H9 (cell line): ENCODE data around the gene DICER1. TPM values are rescaled to one million over a fixed set of nuclear protein-coding genes. Genes with fewer than 3 reads are reported as not detected.

Experiments
- DNase-seq: peaks from one replicate; pipeline ENCODE4 v3.0.0-alpha.2; 2017
- H2AFZ ChIP-seq: one replicate; pipeline ENCODE4 v1.6.1; 2013; ENCODE audit warnings: mild to moderate bottlenecking, low read length, control low read depth, moderate library complexity
- H2AK5ac ChIP-seq: 2 replicates; pipeline ENCODE4 v1.6.1; 2013; ENCODE audit warnings: low read length, control low read depth, mixed read lengths; ENCODE audit not compliant: insufficient read length
- H2BK120ac ChIP-seq: one replicate; pipeline ENCODE4 v1.6.1; 2013; ENCODE audit warnings: low read depth, mild to moderate bottlenecking, low read length, control low read depth, inconsistent platforms; ENCODE audit not compliant: poor library complexity, severe bottlenecking
- H2BK12ac ChIP-seq: 2 replicates; pipeline ENCODE4 v1.6.1; 2013; ENCODE audit warnings: low read length, control low read depth, mixed read lengths, low read depth; ENCODE audit not compliant: insufficient read length
- H2BK15ac ChIP-seq: 2 replicates; pipeline ENCODE4 v1.6.1; 2013; ENCODE audit warnings: low read depth, low read length, control low read depth
- H2BK20ac ChIP-seq: one replicate; pipeline ENCODE4 v1.6.1; 2013; ENCODE audit warnings: low read depth, mild to moderate bottlenecking, low read length, control low read depth, inconsistent platforms; ENCODE audit not compliant: poor library complexity, severe bottlenecking
- H2BK5ac ChIP-seq: 2 replicates; pipeline ENCODE4 v1.6.1; 2013; ENCODE audit warnings: low read length, control low read depth, mixed read lengths; ENCODE audit not compliant: insufficient read length
- H3K14ac ChIP-seq: 2 replicates; pipeline ENCODE4 v1.6.1; 2013; ENCODE audit warnings: low read length, control low read depth; ENCODE audit not compliant: insufficient read depth
- H3K18ac ChIP-seq: 2 replicates; pipeline ENCODE4 v1.6.1; 2013; ENCODE audit warnings: low read depth, mild to moderate bottlenecking, mixed read lengths, low read length, control low read depth; ENCODE audit not compliant: insufficient read length
- H3K23ac ChIP-seq: 2 replicates; pipeline ENCODE4 v1.6.1; 2013; ENCODE audit warnings: low read length, control low read depth, mixed read lengths, low read depth; ENCODE audit not compliant: insufficient read length
- H3K23me2 ChIP-seq: 2 replicates; pipeline ENCODE4 v1.6.1; 2013; ENCODE audit warnings: low read depth, mild to moderate bottlenecking, mixed read lengths, low read length, control low read depth; ENCODE audit not compliant: insufficient read length, poor library complexity, severe bottlenecking
- H3K27ac ChIP-seq: 2 replicates; pipeline ENCODE4 v1.5.1; 2013; ENCODE audit warnings: low read length, control low read depth, mixed read lengths, low read depth; ENCODE audit not compliant: insufficient read length
- H3K27me3 ChIP-seq: 2 replicates; pipeline ENCODE4 v1.6.1; 2013; ENCODE audit warnings: low read length, control low read depth, inconsistent platforms; ENCODE audit not compliant: insufficient read depth
- H3K4ac ChIP-seq: 2 replicates; pipeline ENCODE4 v1.6.1; 2013; ENCODE audit warnings: low read depth, mild to moderate bottlenecking, control low read depth, inconsistent platforms, low read length, moderate library complexity
- H3K4me1 ChIP-seq: 2 replicates; pipeline ENCODE4 v1.6.1; 2013; ENCODE audit warnings: low read length, control low read depth, inconsistent platforms; ENCODE audit not compliant: insufficient read depth
- H3K4me2 ChIP-seq: 2 replicates; pipeline ENCODE4 v1.6.1; 2013; ENCODE audit warnings: low read length, control low read depth, mixed read lengths; ENCODE audit not compliant: insufficient read length, insufficient read depth
- H3K56ac ChIP-seq: 2 replicates; pipeline ENCODE4 v1.6.1; 2013; ENCODE audit warnings: low read depth, mild to moderate bottlenecking, mixed read lengths, low read length, control low read depth; ENCODE audit not compliant: insufficient read length
- H3K79me1 ChIP-seq: 2 replicates; pipeline ENCODE4 v1.6.1; 2013; ENCODE audit warnings: low read depth, mild to moderate bottlenecking, moderate library complexity, low read length, control low read depth, inconsistent platforms; ENCODE audit not compliant: insufficient read depth, poor library complexity, severe bottlenecking
- H3K79me2 ChIP-seq: 2 replicates; pipeline ENCODE4 v1.6.1; 2013; ENCODE audit warnings: low read length, control low read depth, inconsistent platforms; ENCODE audit not compliant: insufficient read depth
- H3K9ac ChIP-seq: 2 replicates; pipeline ENCODE4 v1.6.1; 2013; ENCODE audit warnings: low read length, control low read depth, mixed read lengths; ENCODE audit not compliant: insufficient read length; ENCODE audit errors: extremely low read depth
- H3K9me3 ChIP-seq: one replicate; pipeline ENCODE4 v1.6.1; 2013; ENCODE audit warnings: low read depth, low read length, inconsistent platforms; ENCODE audit not compliant: control insufficient read depth
- H3T11ph ChIP-seq: one replicate; pipeline ENCODE4 v1.6.1; 2013; ENCODE audit warnings: mild to moderate bottlenecking, low read length, control low read depth, inconsistent platforms
- H4K20me1 ChIP-seq: one replicate; pipeline ENCODE4 v1.6.1; 2013; ENCODE audit not compliant: control insufficient read depth, insufficient read length, insufficient read depth
- H4K5ac ChIP-seq: 2 replicates; pipeline ENCODE4 v1.6.1; 2013; ENCODE audit warnings: low read depth, mild to moderate bottlenecking, mixed read lengths, low read length, control low read depth; ENCODE audit not compliant: insufficient read length
- H4K8ac ChIP-seq: replicated peaks from 2 replicates; pipeline ENCODE4 v1.6.1; 2013; ENCODE audit warnings: low read length, control low read depth, mixed read lengths, low read depth; ENCODE audit not compliant: insufficient read length
- H4K91ac ChIP-seq: 2 replicates; pipeline ENCODE4 v1.6.1; 2013; ENCODE audit warnings: low read depth, mild to moderate bottlenecking, moderate library complexity, mixed read lengths, low read length, control low read depth; ENCODE audit not compliant: insufficient read length
- H3K27ac Mint-ChIP-seq, 3 experiments: 2 replicates in 2 of 3; 3 replicates in 1 of 3; pipeline ENCODE4 v1.8.0; 2020 to 2021; ENCODE audit warnings: mixed read lengths in 3 of 3, mild to moderate bottlenecking in 1 of 3, moderate library complexity in 1 of 3
- H3K27me3 Mint-ChIP-seq: 2 replicates; pipeline ENCODE4 v1.8.0; 2021; ENCODE audit warnings: low read depth, mild to moderate bottlenecking, moderate library complexity, mixed read lengths
- H3K36me3 Mint-ChIP-seq, 3 experiments: 2 replicates in 2 of 3; 3 replicates in 1 of 3; pipeline ENCODE4 v1.8.0; 2020 to 2021; ENCODE audit warnings: low read depth in 3 of 3, mixed read lengths in 3 of 3; ENCODE audit not compliant: insufficient read depth in 1 of 3
- H3K4me1 Mint-ChIP-seq, 2 experiments: 2 replicates each; pipeline ENCODE4 v1.8.0; 2020; ENCODE audit warnings: mixed read lengths in 2 of 2
- H3K4me3 Mint-ChIP-seq, 2 experiments: 2 replicates in 1 of 2; 3 replicates in 1 of 2; pipeline ENCODE4 v1.8.0; 2020 to 2021; ENCODE audit warnings: mild to moderate bottlenecking in 2 of 2, mixed read lengths in 2 of 2, moderate library complexity in 1 of 2
- H3K9me3 Mint-ChIP-seq, 2 experiments: 2 replicates in 1 of 2; 3 replicates in 1 of 2; pipeline ENCODE4 v1.8.0; 2020; ENCODE audit warnings: mild to moderate bottlenecking in 2 of 2, mixed read lengths in 2 of 2, moderate library complexity in 1 of 2
- CTCF ChIP-seq: fragments of 200-600 bp; sonication (generic); conservative IDR thresholded peaks from 3 replicates; pipeline ENCODE4 v1.8.0; 2021; ENCODE audit warnings: antibody characterized with exemption, mild to moderate bottlenecking
- WGBS: extraction: QIAGEN DNeasy Blood & Tissue Kit; methylation state at CpG from one replicate; pipeline ENCODE4 v1.1.7; 2013; ENCODE audit warnings: missing lambda C conversion rate, low lambda C conversion rate, mixed read lengths; ENCODE audit not compliant: insufficient read length; ENCODE audit errors: extremely low coverage; 5-methylcytosine and 5-hydroxymethylcytosine counted together
- total RNA-seq: library from RNA; stranded (reverse); gene quantifications from 2 replicates; pipeline ENCODE4 v1.2.1, GENCODE V29; 2021

DICER1 gene
- total RNA-seq, 1 experiment from 2014 or later = 57.0 TPM

DNA sequence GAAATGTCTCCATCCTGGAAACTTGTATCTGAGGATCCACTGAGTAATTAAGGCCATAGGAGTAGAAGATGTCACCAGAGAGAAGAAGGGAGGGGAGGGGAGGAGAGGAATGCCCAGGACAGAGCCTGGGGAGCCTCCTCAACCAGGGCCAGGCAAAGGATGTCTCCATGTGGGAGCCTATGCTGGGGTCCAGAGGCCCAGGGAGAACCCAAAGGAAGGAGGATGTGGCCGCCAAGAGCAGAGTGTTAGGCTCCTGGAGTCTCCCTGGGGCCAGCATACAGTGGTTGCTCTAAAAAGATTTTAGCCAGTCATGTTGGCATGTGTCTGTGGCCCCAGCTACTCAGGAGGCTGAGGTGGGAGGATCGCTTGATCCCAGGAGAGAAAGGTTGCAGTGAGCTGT is 92.6 kb downstream of the DICER1 start:
- no peak for TF ChIP-seq CTCF
- Histone ChIP-seq H4K8ac (no peak overlapping the region), H3K23ac (no peak overlapping the region), H2AK5ac (no peak overlapping the region), H3K18ac (no peak overlapping the region), H3K4me1 (no peaks in the 10 kb centered on the region), H3K79me1 (no peaks in the 10 kb centered on the region), H3K14ac (no peak overlapping the region), H2BK5ac (no peak overlapping the region), H4K20me1 (no peaks in the 10 kb centered on the region), H3K56ac (no peak overlapping the region), H2BK15ac (no peak overlapping the region), H3K9me3 (no peaks in the 10 kb centered on the region), H2BK120ac (no peak overlapping the region), H3K4me2 (no peak overlapping the region), H2BK20ac (no peak overlapping the region), H3K27me3 (no peaks in the 10 kb centered on the region), H3T11ph (no peak overlapping the region), H3K27ac (no peak overlapping the region), H3K23me2 (no peaks in the 10 kb centered on the region), H3K9ac (no peak overlapping the region), H3K4ac (no peak overlapping the region), H2BK12ac (no peak overlapping the region), H3K79me2 (no peaks in the 10 kb centered on the region), H4K5ac (no peak overlapping the region), H4K91ac (no peak overlapping the region), H2AFZ (no peak overlapping the region)
- no peak for DNase-seq
- H3K27ac Mint-ChIP-seq = no peak overlapping the region
- WGBS = no CpG with 5 or more reads among the region's 2 CpGs
- H3K4me3 Mint-ChIP-seq = no peak overlapping the region
- no peaks in the 10 kb centered on the region for H3K36me3 Mint-ChIP-seq
- H3K9me3 Mint-ChIP-seq = 0 out of 5 replicates have a peak, but pooled peaks cover 0 to 2% of the 10 kb centered on the region in 2 experiments
- no peaks in the 10 kb centered on the region for H3K4me1 Mint-ChIP-seq
- peaks cover 5% of the 10 kb centered on the region for H3K27me3 Mint-ChIP-seq
